NT2/D1 (cell line): Measurements from ENCODE around the gene MAP3K20.
"Not testable (repeated sequence)": the region's sequence is repeated elsewhere in the genome, so short reads cannot be mapped to it uniquely, and the experiment has no call there.

Experiments
- DNase-seq: peaks from one replicate; pipeline ENCODE4 v3.0.0-alpha.2; 2011; ENCODE audit warnings: low read depth, low spot score
- H3K27me3 ChIP-seq: 2 replicates; pipeline ENCODE4 v1.6.0; 2011; ENCODE audit warnings: mild to moderate bottlenecking; ENCODE audit not compliant: insufficient read length, insufficient read depth
- H3K36me3 ChIP-seq: 2 replicates; pipeline ENCODE4 v1.6.1; 2011; ENCODE audit warnings: mild to moderate bottlenecking, low read length, mixed read lengths; ENCODE audit not compliant: insufficient read depth, insufficient read length
- H3K4me1 ChIP-seq: 2 replicates; pipeline ENCODE4 v1.5.1; 2011; ENCODE audit not compliant: insufficient read depth, insufficient read length
- H3K4me3 ChIP-seq: 2 replicates; pipeline ENCODE4 v1.5.1; 2011; ENCODE audit warnings: low read depth; ENCODE audit not compliant: insufficient read length
- H3K9ac ChIP-seq: 2 replicates; pipeline ENCODE4 v1.6.0; 2011; ENCODE audit warnings: low read depth; ENCODE audit not compliant: insufficient read length
- H3K9me3 ChIP-seq: 2 replicates; pipeline ENCODE4 v1.5.1; 2011; ENCODE audit warnings: mild to moderate bottlenecking, low read length; ENCODE audit not compliant: insufficient read depth
- SUZ12 ChIP-seq: IDR thresholded peaks from 2 replicates; pipeline ENCODE4 v1.6.1; 2011; ENCODE audit not compliant: insufficient read length, insufficient read depth; ENCODE audit errors: extremely low read depth
- YY1 ChIP-seq: IDR thresholded peaks from 2 replicates; pipeline ENCODE4 v1.6.1; 2011; ENCODE audit not compliant: insufficient read length, insufficient read depth
- ZNF274 ChIP-seq: IDR thresholded peaks from 2 replicates; pipeline ENCODE4 v1.6.1; 2011; ENCODE audit warnings: mild to moderate bottlenecking, low read depth, low read length

Gene MAP3K20

DNA sequence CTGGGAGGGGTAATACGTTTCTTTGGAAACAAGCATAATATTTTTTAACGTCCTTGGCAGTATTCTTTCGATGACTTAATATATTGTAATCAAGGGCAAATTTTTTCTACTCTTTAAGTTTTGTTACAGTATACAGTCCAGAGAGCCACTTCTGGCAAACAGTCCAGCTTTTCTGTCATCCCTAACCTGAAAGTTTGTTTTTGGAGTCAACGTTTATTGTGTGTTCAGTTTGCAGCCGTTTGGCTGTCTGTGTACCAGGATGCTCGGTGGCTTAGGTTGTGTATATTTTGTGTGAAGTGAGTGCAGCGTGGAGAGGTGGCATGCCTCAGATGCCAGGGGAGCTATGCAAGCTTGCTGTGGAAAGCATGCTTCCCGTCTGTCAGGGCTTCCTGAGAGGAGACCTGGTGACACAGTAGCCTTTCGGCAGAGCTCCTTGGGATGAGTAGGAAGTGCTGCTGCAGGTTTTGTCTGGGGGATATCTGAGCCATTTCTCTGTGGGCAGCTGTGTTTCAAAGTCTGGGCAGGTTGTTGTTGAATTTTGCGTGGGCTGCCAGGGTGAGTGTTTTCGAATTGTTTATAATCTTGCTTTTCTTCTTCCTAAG lies 14.7 kb downstream of the MAP3K20 start:
- no peak for DNase-seq
- Histone ChIP-seq H3K9me3 (no peaks in the 10 kb centered on the region), H3K27me3 (no peaks in the 10 kb centered on the region), H3K9ac (no peak overlapping the region), H3K36me3 (peaks cover 20% of the 10 kb centered on the region), H3K4me3 (no peak overlapping the region), H3K4me1 (no peaks in the 10 kb centered on the region)
- TF ChIP-seq ZNF274 (no peak), YY1 (no peak), SUZ12 (no peak)

DNA sequence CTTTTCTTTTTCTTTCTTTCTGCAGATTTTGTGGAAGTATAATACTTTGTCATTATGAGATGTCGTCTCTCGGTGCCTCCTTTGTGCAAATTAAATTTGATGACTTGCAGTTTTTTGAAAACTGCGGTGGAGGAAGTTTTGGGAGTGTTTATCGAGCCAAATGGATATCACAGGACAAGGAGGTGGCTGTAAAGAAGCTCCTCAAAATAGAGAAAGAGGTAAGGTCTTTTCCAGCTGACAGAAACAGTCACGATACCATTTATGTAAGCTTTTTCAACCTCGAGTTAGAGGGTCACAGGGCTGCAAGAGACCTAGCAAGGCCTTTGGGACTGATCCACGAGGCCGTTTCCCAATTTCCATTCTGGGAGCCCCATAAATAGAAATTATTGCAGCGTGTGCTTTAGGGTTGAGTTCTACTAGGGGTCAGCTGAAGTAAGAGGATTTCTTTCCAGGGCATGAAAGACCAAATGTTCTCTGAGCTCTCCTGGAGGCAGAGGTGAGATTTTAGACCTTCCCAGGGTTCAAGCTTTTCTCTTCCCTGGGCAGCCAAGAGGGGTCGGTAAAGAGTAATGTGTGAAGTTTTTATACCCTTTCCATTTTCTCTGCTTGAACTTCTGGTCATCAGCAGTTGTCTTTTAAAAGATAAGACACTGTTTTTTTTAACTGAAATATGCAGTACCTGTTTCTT lies 15.5 kb downstream of the MAP3K20 start:
- Histone ChIP-seq H3K27me3 (no peaks in the 10 kb centered on the region), H3K36me3 (peaks cover 20% of the 10 kb centered on the region), H3K9ac (no peak overlapping the region), H3K9me3 (no peaks in the 10 kb centered on the region), H3K4me1 (no peaks in the 10 kb centered on the region), H3K4me3 (no peak overlapping the region)
- TF ChIP-seq SUZ12 (no peak), YY1 (no peak), ZNF274 (no peak)
- DNase-seq = no peak

DNA sequence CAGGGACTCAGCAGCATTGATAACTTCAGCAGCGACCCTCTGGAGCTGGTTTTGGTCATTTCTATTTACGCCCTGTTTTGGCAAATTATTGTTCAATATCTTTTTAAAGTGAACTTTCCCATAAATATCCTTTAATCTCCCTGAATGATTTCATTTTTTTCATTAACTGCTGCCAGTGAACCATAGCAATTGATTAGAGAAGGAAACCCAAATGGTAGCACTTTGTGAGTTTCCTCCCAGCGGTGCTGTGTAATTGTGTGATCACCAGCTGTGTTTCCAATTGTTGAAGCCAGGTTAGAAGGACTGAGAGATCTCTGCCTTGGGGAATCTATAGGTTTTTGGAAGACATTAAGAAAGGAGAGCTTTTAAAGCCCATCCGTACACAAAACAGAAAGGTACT lies 16.3 kb downstream of the MAP3K20 start:
- Histone ChIP-seq H3K9ac (no peak overlapping the region), H3K4me3 (no peak overlapping the region), H3K9me3 (no peaks in the 10 kb centered on the region), H3K36me3 (peaks cover 25% of the 10 kb centered on the region), H3K27me3 (no peaks in the 10 kb centered on the region), H3K4me1 (no peaks in the 10 kb centered on the region)
- TF ChIP-seq SUZ12 (no peak), ZNF274 (no peak), YY1 (no peak)
- no peak for DNase-seq

DNA sequence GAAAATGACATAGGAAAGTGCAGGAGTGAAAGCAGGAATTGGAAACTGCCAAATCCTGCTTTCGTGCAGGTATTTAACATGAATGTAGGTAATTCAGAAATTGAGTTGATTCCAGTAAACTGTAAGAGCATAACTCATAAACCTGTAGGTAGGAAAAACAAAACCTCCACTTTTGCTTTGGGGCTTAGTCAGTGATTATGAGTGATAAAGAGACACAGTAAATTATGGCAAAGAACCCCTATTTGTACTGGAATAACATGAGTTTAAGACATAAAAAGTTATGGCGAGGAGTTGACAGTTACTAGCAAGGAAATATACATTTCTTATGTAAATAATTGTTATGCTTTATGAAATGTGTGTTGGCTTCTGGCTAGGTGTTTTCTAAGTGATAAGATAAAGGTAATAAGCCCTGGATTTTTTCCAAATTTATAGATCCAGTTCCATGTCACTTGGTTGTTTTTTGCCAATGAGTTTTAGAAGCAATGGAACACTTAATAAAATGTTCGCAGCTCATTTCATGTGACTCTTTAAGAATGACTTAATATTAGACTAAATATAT lies 17.3 kb downstream of the MAP3K20 start:
- no peak overlapping the region for H3K4me3 ChIP-seq
- no peaks in the 10 kb centered on the region for H3K4me1 ChIP-seq
- H3K36me3 ChIP-seq = peaks cover 26% of the 10 kb centered on the region
- no peak for DNase-seq
- TF ChIP-seq SUZ12 (no peak), YY1 (no peak), ZNF274 (no peak)
- no peak overlapping the region for H3K9ac ChIP-seq
- H3K9me3 ChIP-seq = no peaks in the 10 kb centered on the region
- H3K27me3 ChIP-seq = no peaks in the 10 kb centered on the region

DNA sequence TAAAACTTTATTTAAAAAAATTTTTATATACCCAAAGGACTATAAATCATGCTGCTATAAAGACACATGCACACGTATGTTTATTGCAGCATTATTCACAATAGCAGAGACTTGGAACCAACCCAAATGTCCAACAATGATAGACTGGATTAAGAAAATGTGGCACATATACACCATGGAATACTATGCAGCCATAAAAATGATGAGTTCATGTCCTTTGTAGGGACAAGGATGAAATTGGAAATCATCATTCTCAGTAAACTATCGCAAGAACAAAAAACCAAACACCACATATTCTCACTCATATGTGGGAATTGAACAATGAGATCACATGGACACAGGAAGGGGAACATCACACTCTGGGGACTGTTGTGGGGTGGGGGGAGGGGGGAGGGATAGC lies 18.0 kb downstream of the MAP3K20 start:
- H3K9ac ChIP-seq, H3K27me3 ChIP-seq, H3K4me1 ChIP-seq, DNase-seq, H3K4me3 ChIP-seq, H3K9me3 ChIP-seq: not testable (repeated sequence)
- peaks cover 26% of the 10 kb centered on the region for H3K36me3 ChIP-seq

DNA sequence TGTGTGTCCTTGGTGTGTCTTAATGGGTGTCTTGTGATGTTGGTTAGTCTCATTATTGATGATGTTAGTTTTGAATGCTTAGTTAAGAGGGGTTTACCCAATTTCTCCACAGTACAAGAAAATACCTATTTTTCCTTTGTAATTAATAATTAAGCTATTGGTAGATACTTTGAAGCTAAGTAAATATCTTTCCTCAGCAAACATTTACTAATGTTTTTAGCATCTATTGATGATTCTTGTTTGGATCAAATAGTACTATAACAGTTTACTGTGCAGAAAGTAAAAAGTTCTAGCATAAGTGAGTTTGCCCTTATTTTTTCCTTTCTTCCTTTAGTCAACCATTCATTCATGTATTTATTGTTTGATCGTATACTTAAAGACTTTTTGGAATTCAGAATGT lies 19.1 kb downstream of the MAP3K20 start:
- no peaks in the 10 kb centered on the region for H3K27me3 ChIP-seq
- H3K4me1 ChIP-seq = no peaks in the 10 kb centered on the region
- no peak overlapping the region for H3K4me3 ChIP-seq
- no peak for DNase-seq
- H3K9ac ChIP-seq = no peak overlapping the region
- TF ChIP-seq ZNF274 = no peak
- TF ChIP-seq YY1 = no peak
- TF ChIP-seq SUZ12 = no peak
- H3K9me3 ChIP-seq = no peaks in the 10 kb centered on the region
- H3K36me3 ChIP-seq = peaks cover 23% of the 10 kb centered on the region

DNA sequence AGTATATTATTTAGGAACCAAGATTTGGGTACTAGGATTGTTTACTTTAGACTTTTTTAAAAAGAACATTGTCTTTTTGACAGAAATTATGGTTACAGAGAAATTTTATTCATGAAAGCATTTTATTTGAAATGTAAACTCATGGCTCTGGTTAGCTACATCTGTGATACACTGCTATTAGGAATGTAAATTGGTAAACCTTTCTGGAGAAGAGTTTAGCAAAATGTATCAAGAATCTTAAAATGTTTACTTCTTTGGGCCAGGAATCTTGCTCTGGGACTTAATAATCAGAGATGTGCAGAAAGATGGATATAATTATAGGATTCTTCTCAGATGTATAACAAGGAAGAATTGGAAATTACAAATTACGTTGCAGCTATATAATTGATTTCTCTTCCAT lies 19.7 kb downstream of the MAP3K20 start:
- no peak for DNase-seq
- Histone ChIP-seq H3K9ac (no peak overlapping the region), H3K27me3 (no peaks in the 10 kb centered on the region), H3K36me3 (peaks cover 28% of the 10 kb centered on the region), H3K4me1 (no peaks in the 10 kb centered on the region), H3K4me3 (no peak overlapping the region), H3K9me3 (no peaks in the 10 kb centered on the region)
- TF ChIP-seq SUZ12 = no peak
- no peak for TF ChIP-seq YY1
- TF ChIP-seq ZNF274 = no peak
